ENCODE measurements around the gene PROX1.

PROX1 gene

DNA sequence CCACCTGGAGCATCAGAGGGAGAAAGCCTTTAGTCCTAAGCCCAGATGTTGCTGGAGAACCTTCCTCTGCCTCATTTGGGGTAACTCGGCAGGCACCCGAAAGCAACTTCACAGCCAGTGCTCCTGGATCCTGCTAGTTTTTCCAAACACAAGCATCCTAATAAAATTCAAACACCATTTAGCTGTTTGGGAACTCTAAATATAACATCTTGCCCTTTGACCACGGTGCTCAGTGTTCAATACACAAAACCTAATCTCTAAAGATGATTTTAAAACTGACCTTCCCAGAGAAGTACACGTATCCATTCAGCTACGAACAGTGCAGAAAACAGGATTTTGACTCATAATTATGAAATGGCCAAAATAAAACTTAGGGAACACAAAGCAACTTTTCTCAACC lies 40.3 kb downstream of the PROX1 start:
- Histone ChIP-seq H3K9me3 (ENCODE audit: insufficient read depth, low read depth, low read length) (no peaks in the 10 kb centered on the region), H3K4me2 (ENCODE audit: low read length) (no peak overlapping the region), H2BK5ac (ENCODE audit: low read depth, low read length, poor library complexity) (no peak overlapping the region), H2AK5ac (ENCODE audit: low read length) (no peak overlapping the region), H2BK12ac (ENCODE audit: low read length) (no peak overlapping the region), H3K36me3 (ENCODE audit: control insufficient read depth in 1 of 2, insufficient read depth in 2 of 2, low read length in 2 of 2) (no peaks in the 10 kb centered on the region), H3K18ac (ENCODE audit: low read length) (no peak overlapping the region), H3K14ac (ENCODE audit: low read length) (no peak overlapping the region), H3K4ac (ENCODE audit: low read depth, low read length) (no peak overlapping the region), H3K9ac (ENCODE audit: low read length) (no peak overlapping the region), H3K27ac (ENCODE audit: low read depth, low read length) (no peak overlapping the region), H4K91ac (ENCODE audit: low read depth, low read length) (no peak overlapping the region), H3K79me2 (ENCODE audit: control insufficient read depth, insufficient read depth, low read length, poor library complexity) (no peaks in the 10 kb centered on the region), H3K27me3 (ENCODE audit: insufficient read depth, low read length) (no peaks in the 10 kb centered on the region), H4K8ac (ENCODE audit: low read depth, low read length) (no peak overlapping the region), H3K4me1 (ENCODE audit: control insufficient read depth in 1 of 2, insufficient read depth in 2 of 2, low read length in 2 of 2) (peaks cover 8 to 12% of the 10 kb centered on the region in 2 experiments), H4K12ac (ENCODE audit: low read depth, low read length) (no peak overlapping the region), H3K79me1 (ENCODE audit: low read length) (peaks cover 4% of the 10 kb centered on the region), H3K23ac (ENCODE audit: low read length) (no peak overlapping the region), H2BK120ac (ENCODE audit: insufficient read depth, low read length, poor library complexity) (no peak overlapping the region), H3K4me3 (ENCODE audit: low read depth, low read length) (no peak overlapping the region), H2AFZ (ENCODE audit: insufficient read depth, low read length, poor library complexity) (no peak overlapping the region)
- DNase-seq: no peak
- WGBS (ENCODE audit: extremely low coverage, insufficient coverage, insufficient read length): no CpG with 5 or more reads among the region's 5 CpGs

DNA sequence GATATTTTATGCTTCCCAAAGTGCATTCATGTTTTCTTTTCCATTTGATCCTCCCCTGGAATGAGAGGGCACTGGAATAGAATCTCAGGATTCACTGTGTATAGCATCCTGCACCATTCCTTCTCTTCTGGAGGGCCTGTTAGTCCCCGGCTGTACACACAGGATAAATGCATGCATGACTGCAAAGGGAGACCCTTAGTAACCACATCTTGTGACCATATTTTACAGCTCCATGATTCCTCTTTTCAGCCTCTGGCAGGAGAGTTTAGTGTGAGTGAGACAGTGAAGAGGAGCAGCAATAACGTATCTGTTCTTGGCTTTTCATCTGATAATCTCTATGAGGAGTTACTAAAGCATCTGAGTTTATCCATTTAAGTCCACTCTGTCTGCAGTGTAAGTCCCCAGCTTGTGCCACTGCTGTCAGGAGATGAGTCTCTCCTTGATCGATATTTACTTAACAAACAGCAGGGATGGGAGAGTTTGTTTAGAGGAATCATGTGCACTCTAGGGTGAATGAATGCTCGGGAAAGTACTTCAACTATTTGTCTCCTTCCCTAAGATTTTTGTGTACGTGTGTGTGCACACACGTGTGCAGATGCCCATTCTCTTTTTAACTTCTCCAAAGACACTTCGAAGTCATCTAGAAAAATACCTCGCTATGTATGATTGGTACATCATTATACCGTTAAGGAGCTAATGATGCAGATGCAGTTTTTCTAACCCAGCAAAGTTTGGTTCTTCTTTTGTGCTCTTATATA lies 41.1 kb downstream of the PROX1 start:
- peaks cover 4% of the 10 kb centered on the region for H3K79me1 ChIP-seq (ENCODE audit: low read length)
- no peak overlapping the region for H3K9ac ChIP-seq (ENCODE audit: low read length)
- H3K9me3 ChIP-seq (ENCODE audit: insufficient read depth, low read depth, low read length): no peaks in the 10 kb centered on the region
- no peak overlapping the region for H2AK5ac ChIP-seq (ENCODE audit: low read length)
- WGBS (ENCODE audit: extremely low coverage, insufficient coverage, insufficient read length): no CpG with 5 or more reads among the region's 9 CpGs
- H4K91ac ChIP-seq (ENCODE audit: low read depth, low read length): no peak overlapping the region
- H3K36me3 ChIP-seq (ENCODE audit: control insufficient read depth in 1 of 2, insufficient read depth in 2 of 2, low read length in 2 of 2): peaks cover 0 to 1% of the 10 kb centered on the region in 2 experiments
- H3K23ac ChIP-seq (ENCODE audit: low read length): no peak overlapping the region
- no peaks in the 10 kb centered on the region for H3K27me3 ChIP-seq (ENCODE audit: insufficient read depth, low read length)
- H3K79me2 ChIP-seq (ENCODE audit: control insufficient read depth, insufficient read depth, low read length, poor library complexity): no peaks in the 10 kb centered on the region
- no peak overlapping the region for H3K4me2 ChIP-seq (ENCODE audit: low read length)
- no peak overlapping the region for H2BK120ac ChIP-seq (ENCODE audit: insufficient read depth, low read length, poor library complexity)
- H2AFZ ChIP-seq (ENCODE audit: insufficient read depth, low read length, poor library complexity): no peak overlapping the region
- no peak overlapping the region for H4K8ac ChIP-seq (ENCODE audit: low read depth, low read length)
- H3K4ac ChIP-seq (ENCODE audit: low read depth, low read length): no peak overlapping the region
- H2BK12ac ChIP-seq (ENCODE audit: low read length): no peak overlapping the region
- H3K18ac ChIP-seq (ENCODE audit: low read length): no peak overlapping the region
- H3K14ac ChIP-seq (ENCODE audit: low read length): no peak overlapping the region
- DNase-seq: no peak
- no peak overlapping the region for H2BK5ac ChIP-seq (ENCODE audit: low read depth, low read length, poor library complexity)
- H3K4me1 ChIP-seq (ENCODE audit: control insufficient read depth in 1 of 2, insufficient read depth in 2 of 2, low read length in 2 of 2): peaks cover 8 to 12% of the 10 kb centered on the region in 2 experiments
- H3K27ac ChIP-seq (ENCODE audit: low read depth, low read length): no peak overlapping the region
- H4K12ac ChIP-seq (ENCODE audit: low read depth, low read length): no peak overlapping the region
- H3K4me3 ChIP-seq (ENCODE audit: low read depth, low read length): no peak overlapping the region

DNA sequence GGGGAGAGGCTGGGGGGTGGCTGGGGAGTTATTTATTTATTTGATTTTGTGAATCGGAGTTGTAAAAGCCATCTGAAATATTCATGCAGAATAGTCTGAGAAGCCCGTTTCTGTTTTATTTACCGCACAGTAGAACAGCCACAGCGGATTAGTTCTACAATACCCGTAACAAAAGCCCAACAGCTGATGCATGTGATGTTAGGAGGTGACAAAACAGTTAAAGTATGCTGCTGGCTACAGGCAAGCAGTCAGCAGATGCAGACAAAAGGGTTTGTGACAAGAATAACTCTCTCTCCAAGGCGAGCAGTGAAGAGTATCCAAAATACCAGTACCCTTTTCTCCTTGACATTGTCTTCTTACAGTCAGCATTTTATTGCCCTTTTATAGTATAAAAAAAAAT lies 42.0 kb downstream of the PROX1 start:
- H4K8ac ChIP-seq (ENCODE audit: low read depth, low read length): no peak overlapping the region
- no peaks in the 10 kb centered on the region for H3K9me3 ChIP-seq (ENCODE audit: insufficient read depth, low read depth, low read length)
- no peak overlapping the region for H3K9ac ChIP-seq (ENCODE audit: low read length)
- no peaks in the 10 kb centered on the region for H3K79me2 ChIP-seq (ENCODE audit: control insufficient read depth, insufficient read depth, low read length, poor library complexity)
- H3K18ac ChIP-seq (ENCODE audit: low read length): no peak overlapping the region
- H3K23ac ChIP-seq (ENCODE audit: low read length): no peak overlapping the region
- no peak overlapping the region for H3K14ac ChIP-seq (ENCODE audit: low read length)
- no peak overlapping the region for H2BK5ac ChIP-seq (ENCODE audit: low read depth, low read length, poor library complexity)
- H4K12ac ChIP-seq (ENCODE audit: low read depth, low read length): no peak overlapping the region
- no peak overlapping the region for H3K4me3 ChIP-seq (ENCODE audit: low read depth, low read length)
- H4K91ac ChIP-seq (ENCODE audit: low read depth, low read length): no peak overlapping the region
- H2BK120ac ChIP-seq (ENCODE audit: insufficient read depth, low read length, poor library complexity): no peak overlapping the region
- peaks cover 0 to 1% of the 10 kb centered on the region in 2 experiments for H3K36me3 ChIP-seq (ENCODE audit: control insufficient read depth in 1 of 2, insufficient read depth in 2 of 2, low read length in 2 of 2)
- no peak overlapping the region for H2AK5ac ChIP-seq (ENCODE audit: low read length)
- H3K4ac ChIP-seq (ENCODE audit: low read depth, low read length): no peak overlapping the region
- H3K4me1 ChIP-seq (ENCODE audit: control insufficient read depth in 1 of 2, insufficient read depth in 2 of 2, low read length in 2 of 2): peaks cover 8 to 12% of the 10 kb centered on the region in 2 experiments
- no CpG with 5 or more reads among the region's 6 CpGs for WGBS (ENCODE audit: extremely low coverage, insufficient coverage, insufficient read length)
- H3K79me1 ChIP-seq (ENCODE audit: low read length): peaks cover 4% of the 10 kb centered on the region
- H3K27me3 ChIP-seq (ENCODE audit: insufficient read depth, low read length): no peaks in the 10 kb centered on the region
- H2BK12ac ChIP-seq (ENCODE audit: low read length): no peak overlapping the region
- H2AFZ ChIP-seq (ENCODE audit: insufficient read depth, low read length, poor library complexity): no peak overlapping the region
- DNase-seq: peak; percentile 9 to 48
- H3K27ac ChIP-seq (ENCODE audit: low read depth, low read length): no peak overlapping the region
- no peak overlapping the region for H3K4me2 ChIP-seq (ENCODE audit: low read length)

DNA sequence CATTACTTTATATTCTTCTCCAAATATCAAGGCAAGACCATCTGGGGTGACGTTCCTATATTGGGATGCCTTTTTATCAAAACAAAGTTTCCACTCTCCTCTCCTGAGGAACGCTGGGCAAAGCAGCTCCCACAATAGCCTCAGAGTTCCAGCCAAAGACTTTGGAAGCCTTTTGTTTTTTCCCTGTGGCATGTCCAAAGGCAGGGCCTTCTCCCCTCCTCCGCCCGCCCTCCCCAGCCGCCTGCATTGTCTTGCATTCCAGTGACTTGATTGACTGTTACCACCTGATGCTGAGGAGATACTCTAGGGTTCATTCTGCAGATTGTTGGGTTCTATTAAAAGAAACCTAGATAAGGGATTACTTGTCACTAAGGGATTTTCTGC lies 43.5 kb downstream of the PROX1 start:
- Histone ChIP-seq H3K79me1 (ENCODE audit: low read length) (peaks cover 4% of the 10 kb centered on the region), H3K27ac (ENCODE audit: low read depth, low read length) (no peak overlapping the region), H2AFZ (ENCODE audit: insufficient read depth, low read length, poor library complexity) (no peak overlapping the region), H3K27me3 (ENCODE audit: insufficient read depth, low read length) (no peaks in the 10 kb centered on the region), H2BK120ac (ENCODE audit: insufficient read depth, low read length, poor library complexity) (no peak overlapping the region), H3K79me2 (ENCODE audit: control insufficient read depth, insufficient read depth, low read length, poor library complexity) (no peaks in the 10 kb centered on the region), H3K36me3 (ENCODE audit: control insufficient read depth in 1 of 2, insufficient read depth in 2 of 2, low read length in 2 of 2) (peaks cover 0 to 1% of the 10 kb centered on the region in 2 experiments), H3K18ac (ENCODE audit: low read length) (no peak overlapping the region), H2AK5ac (ENCODE audit: low read length) (no peak overlapping the region), H3K4me1 (ENCODE audit: control insufficient read depth in 1 of 2, insufficient read depth in 2 of 2, low read length in 2 of 2) (peaks cover 8 to 12% of the 10 kb centered on the region in 2 experiments), H3K4me3 (ENCODE audit: low read depth, low read length) (no peak overlapping the region), H4K12ac (ENCODE audit: low read depth, low read length) (no peak overlapping the region), H4K8ac (ENCODE audit: low read depth, low read length) (no peak overlapping the region), H3K14ac (ENCODE audit: low read length) (no peak overlapping the region), H3K4me2 (ENCODE audit: low read length) (no peak overlapping the region), H2BK12ac (ENCODE audit: low read length) (no peak overlapping the region), H2BK5ac (ENCODE audit: low read depth, low read length, poor library complexity) (no peak overlapping the region), H3K4ac (ENCODE audit: low read depth, low read length) (no peak overlapping the region), H4K91ac (ENCODE audit: low read depth, low read length) (no peak overlapping the region), H3K9me3 (ENCODE audit: insufficient read depth, low read depth, low read length) (no peaks in the 10 kb centered on the region), H3K23ac (ENCODE audit: low read length) (no peak overlapping the region), H3K9ac (ENCODE audit: low read length) (no peak overlapping the region)
- DNase-seq: no peak
- WGBS (ENCODE audit: extremely low coverage, insufficient coverage, insufficient read length): no CpG with 5 or more reads among the region's 5 CpGs

Data from trophoblast cell (in vitro differentiated cells and primary cell).